Activated CD8-positive, alpha-beta memory T cell treated with anti-CD3 and anti-CD28 coated beads, Interleukin-2, amount 50 U/mL, for 4 hours (primary cell): ENCODE data around the gene GON4L.
"Not testable (repeated sequence)": the region's sequence is repeated elsewhere in the genome, so short reads cannot be mapped to it uniquely, and the experiment has no call there.

ENCODE experiments used
- DNase-seq: peaks from one replicate; pipeline ENCODE4 v3.0.0-alpha.2; 2020

The GON4L gene

GRCh38 chr1:155741908-155742307 is 115.1 kb downstream of the GON4L start:
- DNase-seq: no peak

GRCh38 chr1:155740995-155741394 is 116.0 kb downstream of the GON4L start:
- DNase-seq: no peak

- peak; percentile 29 for DNase-seq
Measured at GRCh38 chr1:155729031-155729898, 127.7 kb downstream of the GON4L start.

GRCh38 chr1:155725142-155725541 is 131.9 kb downstream of the GON4L start:
- DNase-seq: no peak

- no peak for DNase-seq
Measured at GRCh38 chr1:155719703-155720102, 137.3 kb downstream of the GON4L start.

- DNase-seq: not testable (repeated sequence)
Measured at GRCh38 chr1:155718524-155719115, 138.4 kb downstream of the GON4L start.

- DNase-seq: no peak
Measured at GRCh38 chr1:155717041-155717440, 140.0 kb downstream of the GON4L start.

GRCh38 chr1:155715777-155716176 is 141.2 kb downstream of the GON4L start:
- no peak for DNase-seq

GRCh38 chr1:155715056-155715455 is 142.0 kb downstream of the GON4L start:
- not testable (repeated sequence) for DNase-seq

- no peak for DNase-seq
Measured at GRCh38 chr1:155713075-155713474, 143.9 kb downstream of the GON4L start.

GRCh38 chr1:155712636-155713035 is 144.4 kb downstream of the GON4L start:
- DNase-seq: not testable (repeated sequence)

GRCh38 chr1:155711457-155711856 is 145.6 kb downstream of the GON4L start:
- not testable (repeated sequence) for DNase-seq

GRCh38 chr1:155709391-155709790 is 147.6 kb downstream of the GON4L start:
- no peak for DNase-seq

GRCh38 chr1:155706139-155706538 is 150.9 kb downstream of the GON4L start:
- no peak for DNase-seq

GRCh38 chr1:155704414-155704813 is 152.6 kb downstream of the GON4L start:
- DNase-seq: not testable (repeated sequence)

GRCh38 chr1:155703216-155703615 is 153.8 kb downstream of the GON4L start:
- no peak for DNase-seq

GRCh38 chr1:155701675-155702074 is 155.3 kb downstream of the GON4L start:
- DNase-seq: not testable (repeated sequence)
